Activated naive CD4-positive, alpha-beta T cell treated with anti-CD3 and anti-CD28 coated beads, Interleukin-2, amount 10 ng/mL, durations not matched to agents 7 days and 5 days (primary cell): ENCODE results near the gene TMEM106C.
A peak's percentile ranks its signal among the peaks of the same experiment; 100 is the strongest.
"Not testable (repeated sequence)": the region's sequence is repeated elsewhere in the genome, so short reads cannot be mapped to it uniquely, and the experiment has no call there.

Experiments used
- CTCF ChIA-PET: fragments of 350-600 bp; sonication (Branson Sonifier 250); formaldehyde crosslinking; loops from one replicate; lab custom pipeline; 2021; ENCODE audit warnings: antibody characterized with exemption; lab: Charles Lee
- DNase-seq: peaks from one replicate; pipeline ENCODE4 v3.0.0-alpha.2; 2020
- H3K27ac Mint-ChIP-seq: one replicate; pipeline ENCODE4 v1.8.0; 2021; ENCODE audit warnings: mild to moderate bottlenecking, moderate library complexity, mixed read lengths
- H3K27me3 Mint-ChIP-seq: one replicate; pipeline ENCODE4 v1.8.0; 2021; ENCODE audit warnings: mild to moderate bottlenecking, mixed read lengths
- H3K36me3 Mint-ChIP-seq: one replicate; pipeline ENCODE4 v1.8.0; 2021; ENCODE audit warnings: mixed read lengths
- H3K4me1 Mint-ChIP-seq: one replicate; pipeline ENCODE4 v1.8.0; 2021; ENCODE audit warnings: mixed read lengths
- H3K4me3 Mint-ChIP-seq: one replicate; pipeline ENCODE4 v1.8.0; 2021; ENCODE audit warnings: mild to moderate bottlenecking, moderate library complexity, mixed read lengths
- H3K9me3 Mint-ChIP-seq: one replicate; pipeline ENCODE4 v1.8.0; 2021; ENCODE audit warnings: mixed read lengths

Gene TMEM106C

GRCh38 chr12:47942614-47943225, 20.7 kb upstream of the TMEM106C start:
- Mint-ChIP-seq H3K9me3 (no peaks in the 10 kb centered on the region), H3K36me3 (no peaks in the 10 kb centered on the region), H3K4me1 (no peaks in the 10 kb centered on the region), H3K27me3 (peaks cover 81% of the 10 kb centered on the region), H3K4me3 (no peak overlapping the region), H3K27ac (no peak overlapping the region)
- DNase-seq: no peak
- CTCF ChIA-PET: no interaction called here

DNA sequence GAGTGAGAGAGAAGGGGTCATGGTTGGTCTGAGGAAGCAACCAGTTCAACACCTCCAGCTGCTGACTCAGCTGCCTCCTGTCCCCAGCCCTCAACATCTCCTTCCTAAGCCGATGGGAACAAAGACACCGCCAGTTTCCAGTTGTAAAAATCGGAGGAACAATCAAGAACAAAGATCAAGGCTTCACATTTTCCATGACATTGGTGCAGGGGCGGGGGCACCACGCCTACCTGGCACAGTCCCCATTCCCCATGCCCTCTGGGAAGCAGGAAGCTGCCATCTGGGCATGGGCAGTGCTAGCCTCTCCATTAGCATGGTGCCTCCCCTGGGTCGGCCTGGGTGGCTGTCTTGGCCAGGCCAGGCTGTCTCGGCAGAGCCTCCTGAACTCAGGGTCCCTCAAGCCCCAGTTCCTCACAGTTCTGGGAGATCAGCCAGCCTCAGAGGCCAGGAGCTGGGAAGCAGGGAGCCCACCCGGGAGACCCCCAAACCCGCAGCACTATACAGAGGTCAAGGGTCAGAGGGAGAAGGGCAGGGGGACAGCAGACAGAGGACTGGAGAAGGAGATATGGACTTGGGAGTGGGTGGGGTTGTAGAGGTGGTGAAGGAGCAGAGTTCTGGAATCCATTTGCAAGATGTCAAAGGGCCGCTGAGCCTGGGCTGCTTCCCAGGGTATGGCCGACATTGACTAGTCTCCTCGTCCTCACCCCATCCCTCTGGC, 19.6 kb upstream of the TMEM106C start:
- H3K27ac Mint-ChIP-seq: no peak overlapping the region
- H3K9me3 Mint-ChIP-seq: no peaks in the 10 kb centered on the region
- DNase-seq: no peak
- no peaks in the 10 kb centered on the region for H3K36me3 Mint-ChIP-seq
- no peaks in the 10 kb centered on the region for H3K4me1 Mint-ChIP-seq
- CTCF ChIA-PET: no interaction called here
- H3K27me3 Mint-ChIP-seq: peaks cover 77% of the 10 kb centered on the region
- no peak overlapping the region for H3K4me3 Mint-ChIP-seq

- Mint-ChIP-seq H3K27me3 (peaks cover 79% of the 10 kb centered on the region), H3K36me3 (no peaks in the 10 kb centered on the region), H3K9me3 (no peaks in the 10 kb centered on the region), H3K4me3 (no peak overlapping the region), H3K27ac (no peak overlapping the region), H3K4me1 (no peaks in the 10 kb centered on the region)
- CTCF ChIA-PET: no interaction called here
- no peak for DNase-seq
These were observed 18.6 kb upstream of the TMEM106C start for GRCh38 chr12:47944685-47945340.

DNA sequence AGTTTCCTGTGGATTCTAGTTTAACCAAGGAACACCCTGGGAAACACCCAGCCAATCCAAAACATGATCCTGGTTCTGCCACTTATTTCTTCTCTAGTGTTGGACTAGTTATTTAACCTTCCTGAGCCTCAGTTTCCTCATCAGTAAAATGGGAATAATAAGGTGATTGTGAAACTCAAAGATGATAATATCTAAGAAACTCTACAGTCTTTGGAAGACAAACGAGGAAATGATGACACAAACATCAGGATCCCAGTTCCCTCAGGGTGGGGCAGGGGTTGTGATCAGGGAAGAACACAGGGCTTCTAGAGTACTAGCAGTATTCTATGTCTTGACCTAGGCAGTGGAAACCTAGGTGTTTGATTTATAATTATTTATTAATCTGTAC, 18.1 kb upstream of the TMEM106C start:
- CTCF ChIA-PET: interaction anchor here (1.5 to 2.2 kb wide), 2 partner anchors 18 to 107 kb away, joined by 3 to 7 read pairs; partner anchors contain the start of gene TMEM106C
- H3K27ac Mint-ChIP-seq: no peak overlapping the region
- H3K9me3 Mint-ChIP-seq: no peaks in the 10 kb centered on the region
- H3K27me3 Mint-ChIP-seq: peaks cover 80% of the 10 kb centered on the region
- no peak overlapping the region for H3K4me3 Mint-ChIP-seq
- H3K4me1 Mint-ChIP-seq: no peaks in the 10 kb centered on the region
- DNase-seq: no peak
- H3K36me3 Mint-ChIP-seq: no peaks in the 10 kb centered on the region

GRCh38 chr12:47946413-47947323, 16.7 kb upstream of the TMEM106C start:
- Mint-ChIP-seq H3K4me1 (no peaks in the 10 kb centered on the region), H3K27me3 (peaks cover 78% of the 10 kb centered on the region), H3K4me3 (no peak overlapping the region), H3K9me3 (no peaks in the 10 kb centered on the region), H3K36me3 (no peaks in the 10 kb centered on the region), H3K27ac (peak overlapping the region; percentile 13)
- no peak for DNase-seq
- CTCF ChIA-PET: interaction anchor here (0.7 to 2.2 kb wide), 10 partner anchors 8 to 206 kb away, joined by 3 to 7 read pairs (median 3); partner anchors contain the start of genes TMEM106C and VDR

DNA sequence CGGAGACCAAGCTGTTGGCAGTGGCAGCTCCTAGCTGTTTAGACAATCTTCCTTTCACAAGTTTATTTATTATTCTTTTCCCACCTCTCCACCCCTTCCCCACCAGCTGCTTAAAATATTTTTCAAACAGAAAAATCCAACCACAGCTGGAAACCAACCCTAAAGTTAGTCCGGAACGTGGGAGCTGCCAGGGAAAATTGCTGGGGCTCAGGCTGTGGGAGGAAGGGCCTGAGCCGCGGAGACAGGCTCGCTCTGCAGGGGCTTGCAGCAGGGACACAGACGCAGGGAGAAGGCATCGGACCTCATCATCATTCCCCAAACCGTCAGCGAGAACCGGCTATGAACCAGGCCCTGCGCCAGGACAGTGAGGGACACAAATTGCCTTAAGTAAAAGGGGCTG, 16.1 kb upstream of the TMEM106C start:
- DNase-seq: no peak
- H3K27ac Mint-ChIP-seq: no peak overlapping the region
- H3K4me1 Mint-ChIP-seq: no peaks in the 10 kb centered on the region
- CTCF ChIA-PET: interaction anchor here (0.7 to 2.2 kb wide), 9 partner anchors 9 to 228 kb away, joined by 3 to 7 read pairs (median 3); partner anchors contain the start of genes TMEM106C and VDR
- H3K4me3 Mint-ChIP-seq: no peak overlapping the region
- peaks cover 75% of the 10 kb centered on the region for H3K27me3 Mint-ChIP-seq
- no peaks in the 10 kb centered on the region for H3K9me3 Mint-ChIP-seq
- no peaks in the 10 kb centered on the region for H3K36me3 Mint-ChIP-seq

DNA sequence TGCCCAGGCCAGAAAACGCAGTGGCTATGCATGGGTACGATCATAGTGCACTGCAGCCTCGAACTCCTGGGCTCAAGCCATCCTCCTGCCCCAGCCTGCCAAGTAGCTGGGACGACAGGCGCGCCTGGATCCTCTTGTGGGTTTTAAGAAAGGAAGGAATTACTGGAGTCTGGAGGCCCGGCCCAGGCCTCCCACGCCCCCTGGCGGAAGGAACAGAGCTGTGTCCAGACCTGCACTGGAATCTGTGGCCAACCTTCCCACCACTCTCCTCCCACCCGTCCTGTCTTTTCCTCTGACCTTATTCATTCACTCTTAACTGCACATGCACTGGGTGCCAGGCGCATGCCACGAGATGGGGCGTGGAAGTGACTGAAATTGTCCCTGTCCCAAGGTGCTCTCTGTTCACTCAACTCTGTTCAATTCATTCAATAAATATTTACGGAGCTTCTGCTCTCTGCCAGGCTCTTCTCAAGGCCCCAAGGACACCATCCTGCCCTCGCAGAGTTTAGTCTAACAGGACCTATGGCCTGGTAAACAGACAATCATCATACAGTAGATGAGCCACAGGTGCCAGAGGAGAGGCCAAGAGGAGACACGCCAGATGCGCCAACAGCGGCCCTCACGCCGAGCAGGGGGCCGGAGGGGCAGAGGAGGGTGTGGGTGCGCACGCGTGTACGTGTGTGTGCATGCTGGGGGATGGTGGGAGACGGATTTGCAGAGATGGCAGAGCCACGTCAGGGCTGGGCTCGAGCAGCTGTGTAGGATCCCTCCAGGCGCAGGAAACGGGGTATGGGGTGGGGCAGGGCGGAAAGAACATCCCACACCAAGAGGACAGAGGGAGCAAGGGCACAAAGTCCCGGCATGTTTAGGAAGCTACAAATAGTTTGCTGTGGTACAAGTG, 13.7 kb upstream of the TMEM106C start:
- peak; percentile 64 for DNase-seq
- Mint-ChIP-seq H3K4me1 (peaks cover 6% of the 10 kb centered on the region), H3K27me3 (peaks cover 72% of the 10 kb centered on the region), H3K27ac (no peak overlapping the region), H3K36me3 (no peaks in the 10 kb centered on the region), H3K9me3 (no peaks in the 10 kb centered on the region), H3K4me3 (no peak overlapping the region)
- CTCF ChIA-PET: interaction anchor here (0.7 to 4.8 kb wide), 24 partner anchors 8 to 249 kb away, joined by 3 to 35 read pairs (median 4); partner anchors contain the start of genes TMEM106C and VDR

DNA sequence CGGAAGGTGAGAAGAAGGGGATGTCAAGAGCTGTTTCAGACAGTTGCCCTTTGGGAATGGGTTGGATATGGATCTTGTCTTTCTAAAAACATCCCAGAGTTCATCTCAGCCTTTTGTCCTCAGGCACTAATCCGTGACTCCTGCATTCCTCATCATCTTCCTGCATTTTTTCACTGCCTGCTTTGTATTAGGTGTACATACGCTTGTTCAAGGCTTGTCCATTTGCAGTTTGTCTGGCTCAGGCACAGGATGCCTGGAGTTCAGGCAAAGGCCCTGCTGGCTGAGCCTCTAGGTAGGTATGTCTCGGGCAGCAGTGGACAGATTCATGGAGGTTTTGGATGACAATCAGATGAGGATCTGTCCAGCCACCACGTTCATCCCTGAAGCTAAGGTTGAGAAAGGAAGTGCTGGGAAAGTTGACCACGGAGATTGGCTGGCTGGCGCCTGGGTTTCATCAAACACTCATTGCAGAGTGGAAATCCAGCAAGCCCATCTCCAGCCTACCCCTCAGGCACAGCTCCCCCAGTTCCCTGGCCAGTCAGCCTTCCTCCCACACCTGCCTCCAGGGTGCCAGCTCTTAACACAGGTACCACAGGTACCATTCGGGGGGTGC, 12.4 kb upstream of the TMEM106C start:
- no peaks in the 10 kb centered on the region for H3K36me3 Mint-ChIP-seq

GRCh38 chr12:47954058-47954457, 9.3 kb upstream of the TMEM106C start:
- Mint-ChIP-seq H3K9me3 (peaks cover 6% of the 10 kb centered on the region), H3K4me1 (peaks cover 6% of the 10 kb centered on the region), H3K4me3 (no peak overlapping the region), H3K27me3 (peaks cover 78% of the 10 kb centered on the region), H3K36me3 (no peaks in the 10 kb centered on the region), H3K27ac (no peak overlapping the region)
- CTCF ChIA-PET: interaction anchor here (1.7 kb wide), 1 partner anchor 9 kb away, joined by 8 read pairs; the partner anchor contains the start of gene TMEM106C
- DNase-seq: no peak

More for the DNA sequence above, 12.4 kb upstream of the TMEM106C start:
- Mint-ChIP-seq H3K27me3 (peaks cover 69% of the 10 kb centered on the region), H3K27ac (no peak overlapping the region), H3K4me3 (no peak overlapping the region), H3K4me1 (peaks cover 6% of the 10 kb centered on the region), H3K9me3 (no peaks in the 10 kb centered on the region)
- CTCF ChIA-PET: interaction anchor here (0.9 to 4.8 kb wide), 6 partner anchors 10 to 208 kb away, joined by 3 to 35 read pairs (median 18); partner anchors contain the start of genes TMEM106C and VDR
- no peak for DNase-seq

- Mint-ChIP-seq H3K36me3 (no peaks in the 10 kb centered on the region), H3K27ac (no peak overlapping the region), H3K4me3 (no peak overlapping the region), H3K27me3 (peaks cover 78% of the 10 kb centered on the region), H3K4me1 (peaks cover 6% of the 10 kb centered on the region), H3K9me3 (peaks cover 8% of the 10 kb centered on the region)
- CTCF ChIA-PET: interaction anchor here (1.7 kb wide), 1 partner anchor 9 kb away, joined by 8 read pairs; the partner anchor contains the start of gene TMEM106C
- no peak for DNase-seq
These were observed 8.8 kb upstream of the TMEM106C start for GRCh38 chr12:47954467-47955045.

DNA sequence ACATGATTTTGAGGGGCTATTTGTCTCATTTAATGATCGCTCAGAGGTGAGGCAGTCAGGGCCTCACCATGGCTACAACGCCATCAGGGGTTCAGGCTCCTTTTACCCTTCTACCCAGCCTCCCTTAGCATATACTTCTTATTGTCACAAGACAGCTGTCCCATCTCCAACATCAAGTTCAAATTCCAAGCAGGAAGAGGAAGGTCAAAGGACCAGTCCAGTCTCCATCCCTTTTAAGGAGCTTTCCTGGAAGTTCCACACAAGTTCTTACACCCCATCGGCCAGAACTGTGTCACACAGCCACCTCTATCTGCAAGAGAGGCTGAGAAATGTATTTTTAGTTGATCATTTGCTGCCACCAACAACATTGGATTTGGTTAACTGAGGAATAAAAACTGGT, 8.3 kb upstream of the TMEM106C start:
- H3K9me3 Mint-ChIP-seq: peaks cover 11% of the 10 kb centered on the region
- CTCF ChIA-PET: no interaction called here

GRCh38 chr12:47957671-47958070, 5.7 kb upstream of the TMEM106C start:
- H3K27ac Mint-ChIP-seq, H3K4me1 Mint-ChIP-seq, DNase-seq, H3K36me3 Mint-ChIP-seq, H3K4me3 Mint-ChIP-seq: not testable (repeated sequence)
- CTCF ChIA-PET: interaction anchor here (0.6 to 1.9 kb wide), 2 partner anchors 8 to 173 kb away, joined by 3 to 6 read pairs; no protein-coding TSS in a partner anchor
- Mint-ChIP-seq H3K27me3 (peaks cover 85% of the 10 kb centered on the region), H3K9me3 (peaks cover 11% of the 10 kb centered on the region)

More for the DNA sequence above, 8.3 kb upstream of the TMEM106C start:
- Mint-ChIP-seq H3K4me3 (no peak overlapping the region), H3K4me1 (peaks cover 6% of the 10 kb centered on the region), H3K27ac (no peak overlapping the region), H3K36me3 (no peaks in the 10 kb centered on the region), H3K27me3 (peaks cover 78% of the 10 kb centered on the region)
- DNase-seq: no peak
